Activated naive CD8-positive, alpha-beta T cell (primary cell): ENCODE results near the gene COX5B.

Experiments
- H3K27ac Mint-ChIP-seq: one replicate; pipeline ENCODE4 v1.8.0; 2021; ENCODE audit warnings: mixed read lengths
- H3K27me3 Mint-ChIP-seq: one replicate; pipeline ENCODE4 v1.8.0; 2021; ENCODE audit warnings: mixed read lengths
- H3K36me3 Mint-ChIP-seq: one replicate; pipeline ENCODE4 v1.8.0; 2021; ENCODE audit warnings: mixed read lengths
- H3K4me1 Mint-ChIP-seq: one replicate; pipeline ENCODE4 v1.8.0; 2021; ENCODE audit warnings: low read depth, mixed read lengths
- H3K4me3 Mint-ChIP-seq: one replicate; pipeline ENCODE4 v1.8.0; 2021; ENCODE audit warnings: mild to moderate bottlenecking, mixed read lengths
- H3K9me3 Mint-ChIP-seq: one replicate; pipeline ENCODE4 v1.8.0; 2021; ENCODE audit warnings: low read depth, mixed read lengths

The COX5B gene

GRCh38 chr2:97644023-97644717 is 1.7 kb upstream of the COX5B start:
- Mint-ChIP-seq H3K36me3 (peaks cover 5% of the 10 kb centered on the region), H3K27me3 (peaks cover 2% of the 10 kb centered on the region), H3K4me1 (peaks cover 19% of the 10 kb centered on the region), H3K4me3 (peak overlapping the region; percentile 7), H3K27ac (no peak overlapping the region), H3K9me3 (no peaks in the 10 kb centered on the region)

GRCh38 chr2:97645112-97645694 is 659 bp upstream of the COX5B start:
- H3K27ac Mint-ChIP-seq: peak overlapping the region; percentile 97
- H3K27me3 Mint-ChIP-seq: no peaks in the 10 kb centered on the region
- no peaks in the 10 kb centered on the region for H3K9me3 Mint-ChIP-seq
- peaks cover 9% of the 10 kb centered on the region for H3K36me3 Mint-ChIP-seq
- H3K4me3 Mint-ChIP-seq: peak overlapping the region; percentile 93
- H3K4me1 Mint-ChIP-seq: peaks cover 20% of the 10 kb centered on the region

GRCh38 chr2:97646977-97647376 is 1.1 kb downstream of the COX5B start:
- no peaks in the 10 kb centered on the region for H3K27me3 Mint-ChIP-seq
- no peaks in the 10 kb centered on the region for H3K9me3 Mint-ChIP-seq

GRCh38 chr2:97651114-97651513 is 5.3 kb downstream of the COX5B start:
- Mint-ChIP-seq H3K27me3 (no peaks in the 10 kb centered on the region), H3K4me3 (no peak overlapping the region), H3K36me3 (peaks cover 24% of the 10 kb centered on the region), H3K27ac (peak overlapping the region; percentile 86), H3K4me1 (peaks cover 20% of the 10 kb centered on the region), H3K9me3 (no peaks in the 10 kb centered on the region)

More at GRCh38 chr2:97646977-97647376, 1.1 kb downstream of the COX5B start:
- Mint-ChIP-seq H3K4me1 (peaks cover 22% of the 10 kb centered on the region), H3K27ac (peak overlapping the region; percentile 97), H3K4me3 (peak overlapping the region; percentile 93), H3K36me3 (peaks cover 15% of the 10 kb centered on the region)

- Mint-ChIP-seq H3K27me3 (no peaks in the 10 kb centered on the region), H3K4me1 (peaks cover 9% of the 10 kb centered on the region), H3K27ac (no peak overlapping the region), H3K36me3 (peaks cover 19% of the 10 kb centered on the region), H3K4me3 (no peak overlapping the region), H3K9me3 (no peaks in the 10 kb centered on the region)
These were observed 7.6 kb downstream of the COX5B start for GRCh38 chr2:97653473-97653872.

GRCh38 chr2:97653874-97654273 is 8.0 kb downstream of the COX5B start:
- Mint-ChIP-seq H3K9me3 (no peaks in the 10 kb centered on the region), H3K27me3 (no peaks in the 10 kb centered on the region), H3K4me3 (no peak overlapping the region), H3K4me1 (peaks cover 9% of the 10 kb centered on the region), H3K36me3 (peaks cover 18% of the 10 kb centered on the region), H3K27ac (no peak overlapping the region)

- Mint-ChIP-seq H3K36me3 (peaks cover 18% of the 10 kb centered on the region), H3K4me1 (peaks cover 9% of the 10 kb centered on the region), H3K4me3 (no peak overlapping the region), H3K27ac (no peak overlapping the region), H3K27me3 (no peaks in the 10 kb centered on the region), H3K9me3 (no peaks in the 10 kb centered on the region)
These were observed 8.4 kb downstream of the COX5B start for GRCh38 chr2:97654309-97654708.

- Mint-ChIP-seq H3K9me3 (no peaks in the 10 kb centered on the region), H3K4me3 (no peak overlapping the region), H3K27me3 (no peaks in the 10 kb centered on the region), H3K36me3 (peaks cover 16% of the 10 kb centered on the region), H3K27ac (peak overlapping the region; percentile 36), H3K4me1 (peaks cover 9% of the 10 kb centered on the region)
These were observed 8.9 kb downstream of the COX5B start for GRCh38 chr2:97654791-97655190.

GRCh38 chr2:97656129-97656755 is 10.4 kb downstream of the COX5B start:
- Mint-ChIP-seq H3K36me3 (peaks cover 9% of the 10 kb centered on the region), H3K9me3 (no peaks in the 10 kb centered on the region), H3K27me3 (no peaks in the 10 kb centered on the region), H3K4me3 (no peak overlapping the region), H3K4me1 (peaks cover 10% of the 10 kb centered on the region), H3K27ac (no peak overlapping the region)

- Mint-ChIP-seq H3K27ac (no peak overlapping the region), H3K27me3 (no peaks in the 10 kb centered on the region), H3K36me3 (peaks cover 9% of the 10 kb centered on the region), H3K9me3 (no peaks in the 10 kb centered on the region), H3K4me1 (peaks cover 18% of the 10 kb centered on the region), H3K4me3 (no peak overlapping the region)
These were observed 11.2 kb downstream of the COX5B start for GRCh38 chr2:97656905-97657587.

GRCh38 chr2:97657986-97658690 is 12.3 kb downstream of the COX5B start:
- Mint-ChIP-seq H3K9me3 (no peaks in the 10 kb centered on the region), H3K36me3 (peaks cover 9% of the 10 kb centered on the region), H3K4me1 (peaks cover 24% of the 10 kb centered on the region), H3K27me3 (no peaks in the 10 kb centered on the region), H3K27ac (no peak overlapping the region), H3K4me3 (no peak overlapping the region)

GRCh38 chr2:97658691-97659157 is 12.9 kb downstream of the COX5B start:
- peaks cover 9% of the 10 kb centered on the region for H3K36me3 Mint-ChIP-seq

GRCh38 chr2:97659256-97660043 is 13.6 kb downstream of the COX5B start:
- Mint-ChIP-seq H3K4me1 (peaks cover 23% of the 10 kb centered on the region), H3K36me3 (peaks cover 5% of the 10 kb centered on the region), H3K27ac (peak overlapping the region; percentile 34), H3K9me3 (no peaks in the 10 kb centered on the region), H3K4me3 (no peak overlapping the region), H3K27me3 (no peaks in the 10 kb centered on the region)

More at GRCh38 chr2:97658691-97659157, 12.9 kb downstream of the COX5B start:
- H3K4me1 Mint-ChIP-seq: peaks cover 24% of the 10 kb centered on the region
- H3K9me3 Mint-ChIP-seq: no peaks in the 10 kb centered on the region
- no peak overlapping the region for H3K27ac Mint-ChIP-seq
- H3K4me3 Mint-ChIP-seq: no peak overlapping the region
- no peaks in the 10 kb centered on the region for H3K27me3 Mint-ChIP-seq
